Ishikawa (cell line): ENCODE measurements around the gene PTPRN2.

ENCODE experiments used
- CEBPB ChIP-seq: IDR thresholded peaks from 2 replicates; pipeline ENCODE4 v1.6.1; 2012
- CREB1 ChIP-seq: IDR thresholded peaks from 2 replicates; pipeline ENCODE4 v1.6.1; 2012; ENCODE audit warnings: low read depth
- EGR1 ChIP-seq: IDR thresholded peaks from 2 replicates; pipeline ENCODE4 v1.6.1; 2012
- EP300 ChIP-seq: IDR thresholded peaks from 2 replicates; pipeline ENCODE4 v1.6.1; 2012; ENCODE audit warnings: borderline replicate concordance
- FOXM1 ChIP-seq: IDR thresholded peaks from 2 replicates; pipeline ENCODE4 v1.6.1; 2012; ENCODE audit warnings: low read depth, borderline replicate concordance
- MAX ChIP-seq: IDR thresholded peaks from 2 replicates; pipeline ENCODE4 v1.6.1; 2012
- NFIC ChIP-seq: IDR thresholded peaks from 2 replicates; pipeline ENCODE4 v1.6.1; 2012
- RAD21 ChIP-seq: IDR thresholded peaks from 2 replicates; pipeline ENCODE4 v1.6.1; 2012; ENCODE audit warnings: low read depth
- REST ChIP-seq: IDR thresholded peaks from 2 replicates; pipeline ENCODE4 v1.6.1; 2012; ENCODE audit warnings: low read depth, mild to moderate bottlenecking
- TAF1 ChIP-seq: IDR thresholded peaks from 2 replicates; pipeline ENCODE4 v1.6.1; 2012; ENCODE audit warnings: low read depth, mild to moderate bottlenecking
- TCF12 ChIP-seq: IDR thresholded peaks from 2 replicates; pipeline ENCODE4 v1.6.1; 2012; ENCODE audit warnings: low read depth
- TEAD4 ChIP-seq: IDR thresholded peaks from 2 replicates; pipeline ENCODE4 v1.6.1; 2012
- USF1 ChIP-seq: IDR thresholded peaks from 2 replicates; pipeline ENCODE4 v1.6.1; 2012
- YY1 ChIP-seq: IDR thresholded peaks from 2 replicates; pipeline ENCODE4 v1.6.1; 2012; ENCODE audit warnings: low read depth
- ZBTB7A ChIP-seq: IDR thresholded peaks from 2 replicates; pipeline ENCODE4 v1.6.1; 2012; ENCODE audit warnings: low read depth

The PTPRN2 gene

GRCh38 chr7:158505683-158506082 lies 81.9 kb downstream of the PTPRN2 start:
- TF ChIP-seq EGR1 (no peak), CEBPB (no peak), TEAD4 (no peak), FOXM1 (no peak), RAD21 (no peak), MAX (no peak), REST (no peak), EP300 (no peak), TAF1 (no peak), TCF12 (no peak), USF1 (no peak), YY1 (no peak), CREB1 (no peak), NFIC (no peak), ZBTB7A (no peak)

- no peak for TF ChIP-seq RAD21
- TF ChIP-seq EP300: no peak
- no peak for TF ChIP-seq TCF12
- TF ChIP-seq TEAD4: no peak
- no peak for TF ChIP-seq NFIC
- no peak for TF ChIP-seq EGR1
- no peak for TF ChIP-seq CEBPB
- no peak for TF ChIP-seq YY1
- no peak for TF ChIP-seq TAF1
Measured at GRCh38 chr7:158502068-158502750, 85.4 kb downstream of the PTPRN2 start.

- no peak for TF ChIP-seq TAF1
- no peak for TF ChIP-seq EP300
- no peak for TF ChIP-seq EGR1
- TF ChIP-seq FOXM1: no peak
- TF ChIP-seq TEAD4: no peak
- no peak for TF ChIP-seq YY1
- TF ChIP-seq CREB1: no peak
- TF ChIP-seq TCF12: no peak
- no peak for TF ChIP-seq NFIC
- TF ChIP-seq CEBPB: no peak
- TF ChIP-seq MAX: no peak
- TF ChIP-seq REST: no peak
- no peak for TF ChIP-seq RAD21
- no peak for TF ChIP-seq USF1
- TF ChIP-seq ZBTB7A: no peak
Measured at GRCh38 chr7:158501393-158502067, 86.1 kb downstream of the PTPRN2 start.

GRCh38 chr7:158500651-158501052 lies 87.0 kb downstream of the PTPRN2 start:
- no peak for TF ChIP-seq USF1
- no peak for TF ChIP-seq FOXM1
- no peak for TF ChIP-seq CEBPB
- no peak for TF ChIP-seq NFIC
- TF ChIP-seq TAF1: no peak
- TF ChIP-seq TEAD4: no peak
- no peak for TF ChIP-seq RAD21
- TF ChIP-seq EP300: no peak
- no peak for TF ChIP-seq TCF12
- TF ChIP-seq MAX: no peak
- no peak for TF ChIP-seq REST
